ENCODE measurements around the gene MPP2.

GRCh38 chr17:43913584-43913983, 6.2 kb upstream of the MPP2 start:
- TF ChIP-seq CTCF (conservative IDR thresholded peaks at IDR 0.05; ENCODE audit: low read depth, low read length) (no peak), EZH2 (IDR thresholded peaks at IDR 0.05; ENCODE audit: borderline replicate concordance, low read depth, low read length, poor library complexity, severe bottlenecking) (no peak)
